Muscle layer of duodenum (tissue), 2 donors: ENCODE results near the gene ADSS1.
"Not testable (repeated sequence)": the region's sequence is repeated elsewhere in the genome, so short reads cannot be mapped to it uniquely, and the experiment has no call there.

Experiments
- H3K27ac ChIP-seq: one replicate; pipeline ENCODE4 v1.7.0; 2013; ENCODE audit warnings: mild to moderate bottlenecking, low read length
- H3K27me3 ChIP-seq: one replicate; pipeline ENCODE4 v1.7.0; 2013; ENCODE audit warnings: low read depth, mild to moderate bottlenecking, control low read depth, low read length
- H3K36me3 ChIP-seq, 2 donors: one replicate each; pipeline ENCODE4 v1.7.0; 2013; ENCODE audit warnings: low read length in 2 of 2, control low read depth in 1 of 2, mild to moderate bottlenecking in 1 of 2; ENCODE audit not compliant: insufficient read depth in 2 of 2, control insufficient read depth in 1 of 2
- H3K4me1 ChIP-seq, 2 donors: one replicate each; pipeline ENCODE4 v1.7.0; 2013; ENCODE audit warnings: low read length in 2 of 2, mild to moderate bottlenecking in 2 of 2, control low read depth in 1 of 2, moderate library complexity in 1 of 2; ENCODE audit not compliant: insufficient read depth in 2 of 2, control insufficient read depth in 1 of 2
- H3K4me3 ChIP-seq, 2 donors: one replicate each; pipeline ENCODE4 v1.7.0; 2013; ENCODE audit warnings: low read length in 2 of 2, low read depth in 1 of 2, mild to moderate bottlenecking in 1 of 2
- H3K9me3 ChIP-seq, 2 donors: one replicate each; pipeline ENCODE4 v1.7.0; 2013; ENCODE audit warnings: low read length in 2 of 2, control low read depth in 1 of 2, mild to moderate bottlenecking in 1 of 2; ENCODE audit not compliant: control insufficient read depth in 1 of 2
- donor health status: healthy.

Gene ADSS1

GRCh38 chr14:104724407-104724980 lies 465 bp downstream of the ADSS1 start:
- Histone ChIP-seq H3K27me3 (no peaks in the 10 kb centered on the region), H3K36me3 (peaks cover 0 to 2% of the 10 kb centered on the region in 2 donors), H3K9me3 (no peaks in the 10 kb centered on the region), H3K27ac (no peak overlapping the region), H3K4me1 (peaks cover 0 to 34% of the 10 kb centered on the region in 2 donors), H3K4me3 (peak overlapping the region; percentile 53 to 79)

GRCh38 chr14:104724981-104725771 lies 1.1 kb downstream of the ADSS1 start:
- Histone ChIP-seq H3K27me3 (no peaks in the 10 kb centered on the region), H3K9me3 (no peaks in the 10 kb centered on the region), H3K4me3 (peak overlapping the region; percentile 53 to 79), H3K36me3 (no peaks in the 10 kb centered on the region), H3K27ac (no peak overlapping the region), H3K4me1 (peaks cover 0 to 34% of the 10 kb centered on the region in 2 donors)

- Histone ChIP-seq H3K36me3 (no peaks in the 10 kb centered on the region), H3K27ac (no peak overlapping the region), H3K27me3 (no peaks in the 10 kb centered on the region), H3K4me1 (peaks cover 0 to 34% of the 10 kb centered on the region in 2 donors), H3K9me3 (no peaks in the 10 kb centered on the region), H3K4me3 (peak overlapping the region in 1 of 2 donors; percentile 79)
These were observed 1.9 kb downstream of the ADSS1 start for GRCh38 chr14:104725772-104726548.

GRCh38 chr14:104726600-104727451 lies 2.8 kb downstream of the ADSS1 start:
- H3K4me1 ChIP-seq, result peaks cover 0 to 31% of the 10 kb centered on the region in 2 donors
- no peak overlapping the region for H3K27ac ChIP-seq
- H3K36me3 ChIP-seq, result no peaks in the 10 kb centered on the region
- no peak overlapping the region for H3K4me3 ChIP-seq
- no peaks in the 10 kb centered on the region for H3K27me3 ChIP-seq
- H3K9me3 ChIP-seq, result no peaks in the 10 kb centered on the region

- no peak overlapping the region for H3K4me3 ChIP-seq
- no peaks in the 10 kb centered on the region for H3K9me3 ChIP-seq
- H3K27me3 ChIP-seq, result no peaks in the 10 kb centered on the region
- no peak overlapping the region for H3K27ac ChIP-seq
- peaks cover 0 to 17% of the 10 kb centered on the region in 2 donors for H3K4me1 ChIP-seq
- H3K36me3 ChIP-seq, result no peaks in the 10 kb centered on the region
These were observed 4.6 kb downstream of the ADSS1 start for GRCh38 chr14:104728631-104729030.

GRCh38 chr14:104729176-104729834 lies 5.3 kb downstream of the ADSS1 start:
- H3K27me3 ChIP-seq, H3K9me3 ChIP-seq, H3K4me3 ChIP-seq, H3K36me3 ChIP-seq, H3K27ac ChIP-seq: not testable (repeated sequence)
- peaks cover 0 to 14% of the 10 kb centered on the region in 2 donors for H3K4me1 ChIP-seq

- H3K4me1 ChIP-seq, result peaks cover 0 to 10% of the 10 kb centered on the region in 2 donors
- H3K27me3 ChIP-seq, result no peaks in the 10 kb centered on the region
- no peaks in the 10 kb centered on the region for H3K9me3 ChIP-seq
- H3K27ac ChIP-seq, result no peak overlapping the region
- H3K4me3 ChIP-seq, result no peak overlapping the region
- H3K36me3 ChIP-seq, result no peaks in the 10 kb centered on the region
These were observed 5.8 kb downstream of the ADSS1 start for GRCh38 chr14:104729835-104730181.

- no peaks in the 10 kb centered on the region for H3K27me3 ChIP-seq
- H3K9me3 ChIP-seq, result no peaks in the 10 kb centered on the region
- H3K27ac ChIP-seq, result no peak overlapping the region
- H3K36me3 ChIP-seq, result no peaks in the 10 kb centered on the region
- peaks cover 0 to 10% of the 10 kb centered on the region in 2 donors for H3K4me1 ChIP-seq
- no peak overlapping the region for H3K4me3 ChIP-seq
These were observed 6.5 kb downstream of the ADSS1 start for GRCh38 chr14:104730487-104730886.

- Histone ChIP-seq H3K9me3 (no peaks in the 10 kb centered on the region), H3K4me1 (peaks cover 0 to 16% of the 10 kb centered on the region in 2 donors), H3K4me3 (no peak overlapping the region), H3K27me3 (no peaks in the 10 kb centered on the region), H3K27ac (no peak overlapping the region), H3K36me3 (no peaks in the 10 kb centered on the region)
These were observed 7.6 kb downstream of the ADSS1 start for GRCh38 chr14:104731320-104732294.

- H3K36me3 ChIP-seq, result no peaks in the 10 kb centered on the region
- H3K4me3 ChIP-seq, result no peak overlapping the region
- no peaks in the 10 kb centered on the region for H3K9me3 ChIP-seq
- peaks cover 0 to 16% of the 10 kb centered on the region in 2 donors for H3K4me1 ChIP-seq
- H3K27ac ChIP-seq, result no peak overlapping the region
- H3K27me3 ChIP-seq, result no peaks in the 10 kb centered on the region
These were observed 8.4 kb downstream of the ADSS1 start for GRCh38 chr14:104732355-104732804.
